ENCODE measurements around the gene PHF14. TPM values are rescaled to one million over a fixed set of nuclear protein-coding genes. Genes with fewer than 3 reads are reported as not detected.

PHF14 gene
- total RNA-seq, 1 experiment from 2014 or later: 50.8 TPM

- Histone ChIP-seq H3K9ac (ENCODE audit: extremely low read depth, insufficient read length, low read length) (no peak overlapping the region), H3K23ac (ENCODE audit: insufficient read length, low read depth, low read length) (no peak overlapping the region), H2BK20ac (ENCODE audit: low read depth, low read length, poor library complexity, severe bottlenecking) (no peak overlapping the region), H3K4me2 (ENCODE audit: insufficient read depth, insufficient read length, low read length) (no peak overlapping the region), H3K18ac (ENCODE audit: insufficient read length, low read depth, low read length) (no peak overlapping the region), H2AK5ac (ENCODE audit: insufficient read length, low read length) (no peak overlapping the region), H3K14ac (ENCODE audit: insufficient read depth, low read length) (no peak overlapping the region), H3K79me2 (ENCODE audit: insufficient read depth, low read length) (no peaks in the 10 kb centered on the region), H3K79me1 (ENCODE audit: insufficient read depth, low read depth, low read length, poor library complexity, severe bottlenecking) (no peaks in the 10 kb centered on the region), H3K27ac (ENCODE audit: insufficient read length, low read depth, low read length) (no peak overlapping the region), H3K9me3 (ENCODE audit: control insufficient read depth, low read depth, low read length) (no peaks in the 10 kb centered on the region), H4K5ac (ENCODE audit: insufficient read length, low read depth, low read length) (no peak overlapping the region), H3K23me2 (ENCODE audit: insufficient read length, low read depth, low read length, poor library complexity, severe bottlenecking) (no peaks in the 10 kb centered on the region), H3K56ac (ENCODE audit: insufficient read length, low read depth, low read length) (no peak overlapping the region), H2BK15ac (ENCODE audit: low read depth, low read length) (no peak overlapping the region), H3K27me3 (ENCODE audit: insufficient read depth, low read length) (no peaks in the 10 kb centered on the region), H3K4ac (ENCODE audit: low read depth, low read length) (no peak overlapping the region), H4K91ac (ENCODE audit: insufficient read length, low read depth, low read length) (no peak overlapping the region), H2BK120ac (ENCODE audit: low read depth, low read length, poor library complexity, severe bottlenecking) (no peak overlapping the region), H3K4me1 (ENCODE audit: insufficient read depth, low read length) (no peaks in the 10 kb centered on the region; the same call in 1 of the 2 replicates), H2BK12ac (ENCODE audit: insufficient read length, low read depth, low read length) (no peak overlapping the region), H4K20me1 (ENCODE audit: control insufficient read depth, insufficient read depth, insufficient read length) (no peaks in the 10 kb centered on the region), H3T11ph (ENCODE audit: low read length) (no peak overlapping the region), H2AFZ (ENCODE audit: low read length) (no peak overlapping the region), H2BK5ac (ENCODE audit: insufficient read length, low read length) (no peak overlapping the region), H4K8ac (replicated peaks; ENCODE audit: insufficient read length, low read depth, low read length) (no peak overlapping the region)
- no peak for DNase-seq
- Mint-ChIP-seq H3K4me1 (peaks cover 23% of the 10 kb centered on the region in 2 experiments), H3K27ac (no peak overlapping the region), H3K9me3 (no peaks in the 10 kb centered on the region), H3K36me3 (ENCODE audit: insufficient read depth in 1 of 3, low read depth in 3 of 3) (peaks cover 0 to 5% (median 0%) of the 10 kb centered on the region in 3 experiments; a peak in 2 of 7 replicates), H3K27me3 (ENCODE audit: low read depth) (no peaks in the 10 kb centered on the region), H3K4me3 (no peak overlapping the region)
- TF ChIP-seq, protein P1, sequence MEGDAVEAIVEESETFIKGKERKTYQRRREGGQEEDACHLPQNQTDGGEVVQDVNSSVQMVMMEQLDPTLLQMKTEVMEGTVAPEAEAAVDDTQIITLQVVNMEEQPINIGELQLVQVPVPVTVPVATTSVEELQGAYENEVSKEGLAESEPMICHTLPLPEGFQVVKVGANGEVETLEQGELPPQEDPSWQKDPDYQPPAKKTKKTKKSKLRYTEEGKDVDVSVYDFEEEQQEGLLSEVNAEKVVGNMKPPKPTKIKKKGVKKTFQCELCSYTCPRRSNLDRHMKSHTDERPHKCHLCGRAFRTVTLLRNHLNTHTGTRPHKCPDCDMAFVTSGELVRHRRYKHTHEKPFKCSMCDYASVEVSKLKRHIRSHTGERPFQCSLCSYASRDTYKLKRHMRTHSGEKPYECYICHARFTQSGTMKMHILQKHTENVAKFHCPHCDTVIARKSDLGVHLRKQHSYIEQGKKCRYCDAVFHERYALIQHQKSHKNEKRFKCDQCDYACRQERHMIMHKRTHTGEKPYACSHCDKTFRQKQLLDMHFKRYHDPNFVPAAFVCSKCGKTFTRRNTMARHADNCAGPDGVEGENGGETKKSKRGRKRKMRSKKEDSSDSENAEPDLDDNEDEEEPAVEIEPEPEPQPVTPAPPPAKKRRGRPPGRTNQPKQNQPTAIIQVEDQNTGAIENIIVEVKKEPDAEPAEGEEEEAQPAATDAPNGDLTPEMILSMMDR (conservative IDR thresholded peaks at IDR 0.05): no peak
- WGBS (ENCODE audit: extremely low coverage, insufficient read length, low lambda C conversion rate): no CpG with 5 or more reads among the region's 4 CpGs
These were observed 156.3 kb downstream of the PHF14 start for GRCh38 chr7:11130012-11130411.

All from H9 (cell line).